ENCODE data around the gene INAFM2.

DNA sequence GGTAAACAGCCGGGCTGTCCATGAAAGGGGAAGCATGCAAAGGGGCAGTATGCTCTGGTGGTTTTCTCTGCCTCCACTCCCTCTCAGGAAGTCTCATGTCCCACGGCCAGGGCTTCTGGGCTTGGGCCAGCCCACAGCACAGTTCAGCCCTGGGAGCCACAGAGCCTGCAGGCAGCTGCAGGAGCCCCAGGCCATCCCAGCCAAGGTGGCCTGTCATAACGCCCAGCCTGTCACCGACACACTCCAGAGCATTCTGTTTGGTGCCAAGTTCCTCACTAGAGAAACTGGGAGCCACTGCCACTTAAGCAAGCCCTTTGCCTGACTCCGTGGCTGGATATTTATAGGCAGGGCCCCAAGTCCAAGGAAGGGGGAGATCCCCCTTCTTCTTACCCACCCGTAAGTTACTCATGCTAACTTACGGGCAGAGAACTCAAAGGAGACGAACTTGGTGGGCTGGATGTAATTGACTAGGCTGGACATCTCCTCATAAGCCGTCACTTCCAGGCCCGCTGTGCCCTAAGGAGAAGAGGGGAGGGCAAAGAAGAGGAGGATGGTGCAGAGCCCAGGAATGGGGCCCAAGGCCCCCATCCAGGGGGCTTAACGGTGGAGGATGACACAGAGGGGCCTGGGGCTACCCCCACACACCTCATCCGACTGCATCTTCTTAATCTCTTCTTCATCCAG lies 27.5 kb upstream of the INAFM2 start:
- TF ChIP-seq, protein P1, sequence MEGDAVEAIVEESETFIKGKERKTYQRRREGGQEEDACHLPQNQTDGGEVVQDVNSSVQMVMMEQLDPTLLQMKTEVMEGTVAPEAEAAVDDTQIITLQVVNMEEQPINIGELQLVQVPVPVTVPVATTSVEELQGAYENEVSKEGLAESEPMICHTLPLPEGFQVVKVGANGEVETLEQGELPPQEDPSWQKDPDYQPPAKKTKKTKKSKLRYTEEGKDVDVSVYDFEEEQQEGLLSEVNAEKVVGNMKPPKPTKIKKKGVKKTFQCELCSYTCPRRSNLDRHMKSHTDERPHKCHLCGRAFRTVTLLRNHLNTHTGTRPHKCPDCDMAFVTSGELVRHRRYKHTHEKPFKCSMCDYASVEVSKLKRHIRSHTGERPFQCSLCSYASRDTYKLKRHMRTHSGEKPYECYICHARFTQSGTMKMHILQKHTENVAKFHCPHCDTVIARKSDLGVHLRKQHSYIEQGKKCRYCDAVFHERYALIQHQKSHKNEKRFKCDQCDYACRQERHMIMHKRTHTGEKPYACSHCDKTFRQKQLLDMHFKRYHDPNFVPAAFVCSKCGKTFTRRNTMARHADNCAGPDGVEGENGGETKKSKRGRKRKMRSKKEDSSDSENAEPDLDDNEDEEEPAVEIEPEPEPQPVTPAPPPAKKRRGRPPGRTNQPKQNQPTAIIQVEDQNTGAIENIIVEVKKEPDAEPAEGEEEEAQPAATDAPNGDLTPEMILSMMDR (IDR thresholded peaks at IDR 0.05): no peak
- TF ChIP-seq POLR2A (IDR thresholded peaks at IDR 0.05): no peak

Measured in tibial nerve (tissue), 3 donors.